ENCODE results near the gene PHF21B.

The PHF21B gene

DNA sequence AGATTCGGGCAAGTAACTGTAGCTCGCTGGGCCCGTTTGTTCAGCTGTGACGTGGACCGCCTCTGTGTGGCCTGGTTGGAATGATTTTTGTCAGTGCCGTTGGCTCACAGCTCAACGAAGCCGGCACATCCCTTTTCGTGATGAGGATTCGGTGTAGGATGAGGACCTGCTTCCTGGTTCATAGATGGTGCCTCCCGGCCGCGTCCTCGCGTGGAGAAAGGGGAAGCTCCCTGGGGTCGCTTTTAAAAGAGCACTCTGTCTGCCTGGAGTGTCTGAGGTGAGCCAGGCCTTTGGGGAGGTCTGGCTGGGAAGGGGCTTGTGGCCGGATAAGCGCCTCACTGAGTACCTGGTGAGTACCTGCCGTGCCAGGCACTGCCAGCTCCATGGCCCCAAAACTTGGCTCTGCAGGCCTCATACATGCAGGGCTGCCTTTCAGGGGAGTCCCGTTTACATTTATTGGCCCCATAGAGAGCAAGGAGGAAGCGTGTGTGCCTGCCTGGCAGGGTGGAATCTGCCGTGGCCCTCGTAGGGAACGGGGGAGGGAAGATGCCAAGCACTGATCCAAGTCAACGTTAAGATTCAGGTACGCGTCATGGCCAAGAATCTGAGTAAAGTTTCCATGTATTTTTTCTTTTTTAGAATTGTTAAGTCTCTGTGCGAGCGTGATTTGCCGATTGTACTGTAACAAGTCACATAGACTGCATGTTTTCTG, 169.0 kb downstream of the PHF21B start:
- no peak for DNase-seq (ENCODE audit: insufficient read length, low spot score)
- no peak for FAIRE-seq
- TF ChIP-seq POLR2A (IDR thresholded peaks at IDR 0.05; ENCODE audit: low read depth, low read length) = no peak

DNA sequence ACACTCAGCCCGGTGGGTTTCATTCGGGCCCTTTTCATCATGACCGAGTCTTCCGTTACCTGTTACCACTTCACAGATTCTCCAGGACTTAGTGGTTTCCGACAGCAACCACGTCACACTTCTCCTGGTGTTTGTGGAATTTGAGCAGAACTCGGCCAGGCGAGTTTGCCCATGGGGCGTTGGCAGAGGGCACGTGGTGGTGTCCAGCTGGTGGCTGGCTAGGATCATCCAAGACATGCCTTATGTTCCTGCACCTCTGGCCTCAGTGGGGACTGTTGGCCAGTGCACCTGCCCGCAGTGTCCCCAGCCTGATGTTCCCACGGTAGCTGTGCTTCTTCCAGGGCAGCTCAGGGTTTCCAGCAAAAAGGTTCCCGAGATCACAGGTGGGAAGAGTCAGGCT, 170.1 kb downstream of the PHF21B start:
- FAIRE-seq = no peak
- TF ChIP-seq POLR2A (IDR thresholded peaks at IDR 0.05; ENCODE audit: low read depth, low read length) = no peak
- no peak for DNase-seq (ENCODE audit: insufficient read length, low spot score)

DNA sequence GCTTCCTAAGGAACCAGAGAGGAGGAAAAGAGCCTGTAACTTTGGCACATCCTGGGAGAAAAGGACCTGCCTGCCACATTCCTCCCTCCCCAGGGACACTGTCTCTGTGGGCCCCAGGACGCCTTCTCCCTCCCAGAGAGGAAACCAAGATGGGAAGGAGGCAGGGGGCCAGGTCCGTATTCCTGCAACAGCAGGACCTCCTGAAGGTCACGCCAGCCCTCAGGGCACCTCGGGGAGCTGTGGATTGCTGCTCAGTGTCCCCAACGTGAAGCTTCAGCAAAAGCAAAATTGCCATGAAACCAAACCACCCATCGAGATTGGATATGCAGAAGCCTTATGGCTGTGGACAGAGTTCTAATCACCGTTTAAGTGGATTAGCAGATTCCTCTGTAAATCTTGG, 170.7 kb downstream of the PHF21B start:
- DNase-seq (ENCODE audit: insufficient read length, low spot score) = no peak
- no peak for TF ChIP-seq POLR2A (IDR thresholded peaks at IDR 0.05; ENCODE audit: low read depth, low read length)
- no peak for FAIRE-seq

DNA sequence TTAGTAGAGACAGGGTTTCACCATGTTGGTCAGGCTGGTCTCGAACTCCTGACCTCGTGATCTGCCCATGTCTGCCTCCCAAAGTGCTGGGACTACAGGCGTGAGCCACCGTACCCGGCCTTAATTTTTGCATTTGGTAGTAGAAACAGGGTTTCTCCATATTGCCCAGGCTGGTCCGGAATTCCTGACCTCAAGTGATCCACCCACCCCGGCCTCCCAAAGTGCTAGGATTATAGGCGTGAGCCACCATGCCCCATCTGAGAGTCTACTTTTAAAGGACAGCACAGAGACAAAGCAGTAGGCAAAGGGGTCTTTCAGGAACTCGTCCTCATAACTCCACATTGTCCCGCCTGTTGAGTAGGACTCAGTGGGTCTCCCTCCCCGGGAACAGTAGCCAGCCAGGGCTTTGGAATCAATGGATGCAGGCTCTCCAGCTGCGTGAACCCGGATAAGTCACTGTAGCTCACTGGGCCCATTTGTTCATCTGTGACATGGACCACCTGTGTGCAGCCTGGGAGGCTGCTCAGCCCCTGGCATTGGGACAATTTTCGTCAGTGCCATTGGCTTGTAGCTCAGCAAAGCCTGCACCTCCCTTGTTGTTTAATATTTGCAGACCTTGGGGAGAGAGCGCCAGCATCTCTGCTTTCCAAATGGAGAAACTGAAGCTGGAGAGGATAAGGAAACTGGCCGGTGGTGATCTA, 171.3 kb downstream of the PHF21B start:
- TF ChIP-seq POLR2A (IDR thresholded peaks at IDR 0.05; ENCODE audit: low read depth, low read length) = no peak
- DNase-seq (ENCODE audit: insufficient read length, low spot score) (no peak), FAIRE-seq (no peak)

GRCh38 chr22:44837481-44837880, 172.3 kb downstream of the PHF21B start:
- FAIRE-seq (no peak), DNase-seq (ENCODE audit: insufficient read length, low spot score) (no peak)
- TF ChIP-seq POLR2A (IDR thresholded peaks at IDR 0.05; ENCODE audit: low read depth, low read length) = no peak

DNA sequence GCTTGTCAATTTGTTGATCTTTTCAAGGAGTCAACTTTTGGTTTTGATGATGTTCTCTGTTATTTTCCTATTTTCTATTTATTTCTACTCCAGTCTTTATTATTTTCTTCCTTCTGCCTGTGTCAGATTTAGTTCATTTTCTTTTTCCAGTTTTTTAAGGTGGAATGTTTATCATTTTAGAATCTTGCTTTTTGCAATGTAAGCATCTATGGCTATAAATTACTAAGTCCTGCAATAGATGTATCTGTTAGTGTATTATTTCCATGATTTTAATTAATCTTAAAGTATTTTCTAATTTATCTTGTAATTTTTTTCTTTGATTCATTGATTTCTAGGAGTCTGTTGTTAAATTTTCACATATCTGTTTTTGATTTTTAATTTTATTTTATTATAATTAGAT, 175.7 kb downstream of the PHF21B start:
- FAIRE-seq (no peak), DNase-seq (ENCODE audit: insufficient read length, low spot score) (no peak)
- TF ChIP-seq POLR2A (IDR thresholded peaks at IDR 0.05; ENCODE audit: low read depth, low read length) = no peak

DNA sequence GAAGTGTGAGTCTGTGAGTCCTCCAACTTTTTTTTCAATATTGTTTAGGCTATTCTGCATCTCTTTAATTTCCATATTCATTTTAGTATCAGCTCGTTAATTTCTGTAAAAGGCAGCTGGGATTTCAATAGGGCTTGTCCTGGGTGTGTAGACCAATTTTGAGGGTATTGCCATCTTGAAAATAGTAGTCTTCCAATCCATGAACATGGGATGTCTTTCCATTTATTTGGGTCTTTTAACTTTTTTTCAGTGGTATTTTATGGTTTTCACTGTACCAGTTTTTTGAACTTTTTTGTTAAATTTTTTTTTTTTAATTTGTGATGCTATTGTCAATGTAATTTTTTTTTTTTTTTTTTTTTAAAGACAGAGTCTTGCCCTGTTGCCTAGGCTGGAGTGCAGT, 177.9 kb downstream of the PHF21B start:
- TF ChIP-seq POLR2A (IDR thresholded peaks at IDR 0.05; ENCODE audit: low read depth, low read length) = no peak
- no peak for DNase-seq (ENCODE audit: insufficient read length, low spot score)

More for the DNA sequence above, 177.9 kb downstream of the PHF21B start:
- no peak for FAIRE-seq

Measured in H54 (cell line).